Mucosa of stomach (tissue), 1 donor: ENCODE data around the gene ZBTB26.

Source experiments
- H3K27me3 ChIP-seq: one replicate; pipeline ENCODE4 v1.7.0; 2013; ENCODE audit warnings: mild to moderate bottlenecking, low read length; ENCODE audit not compliant: control insufficient read depth, insufficient read depth
- H3K36me3 ChIP-seq: one replicate; pipeline ENCODE4 v1.7.0; 2013; ENCODE audit warnings: low read length; ENCODE audit not compliant: control insufficient read depth, insufficient read depth
- H3K4me1 ChIP-seq: one replicate; pipeline ENCODE4 v1.7.0; 2013; ENCODE audit warnings: mild to moderate bottlenecking, low read length; ENCODE audit not compliant: control insufficient read depth, insufficient read depth
- H3K4me3 ChIP-seq: one replicate; pipeline ENCODE4 v1.7.0; 2013; ENCODE audit warnings: low read length
- H3K9ac ChIP-seq: one replicate; pipeline ENCODE4 v1.7.0; 2013; ENCODE audit warnings: mild to moderate bottlenecking, low read length, moderate library complexity
- H3K9me3 ChIP-seq: one replicate; pipeline ENCODE4 v1.7.0; 2013; ENCODE audit warnings: mild to moderate bottlenecking, low read length, moderate library complexity; ENCODE audit not compliant: control insufficient read depth
- donor health status: Pancreatic carcinoma.

ZBTB26 gene

GRCh38 chr9:122931226-122932121, at the start of gene ZBTB26:
TSS of gene ZBTB26 (minus strand) at chr9:122931512. CDS start at chr9:122919934, 11,578 bp downstream.
- Histone ChIP-seq H3K27me3 (no peaks in the 10 kb centered on the region), H3K9ac (peak within 1 kb of the TSS; percentile 98), H3K36me3 (no peaks in the 10 kb centered on the region), H3K4me3 (peak within 1 kb of the TSS; percentile 81), H3K4me1 (peaks cover 15% of the 10 kb centered on the region), H3K9me3 (no peaks in the 10 kb centered on the region)

GRCh38 chr9:122978601-122979000, 47.3 kb upstream of the ZBTB26 start:
- H3K27me3 ChIP-seq = no peaks in the 10 kb centered on the region

GRCh38 chr9:122975196-122975595, 43.9 kb upstream of the ZBTB26 start:
- H3K36me3 ChIP-seq = no peaks in the 10 kb centered on the region

More at GRCh38 chr9:122978601-122979000, 47.3 kb upstream of the ZBTB26 start:
- Histone ChIP-seq H3K9me3 (no peaks in the 10 kb centered on the region), H3K4me1 (no peaks in the 10 kb centered on the region), H3K9ac (no peak overlapping the region), H3K36me3 (no peaks in the 10 kb centered on the region), H3K4me3 (no peak overlapping the region)

GRCh38 chr9:122961139-122961538, 29.8 kb upstream of the ZBTB26 start:
- Histone ChIP-seq H3K9me3 (no peaks in the 10 kb centered on the region), H3K4me1 (no peaks in the 10 kb centered on the region), H3K9ac (no peak overlapping the region), H3K4me3 (no peak overlapping the region), H3K27me3 (no peaks in the 10 kb centered on the region), H3K36me3 (no peaks in the 10 kb centered on the region)

More at GRCh38 chr9:122975196-122975595, 43.9 kb upstream of the ZBTB26 start:
- no peaks in the 10 kb centered on the region for H3K27me3 ChIP-seq
- H3K4me1 ChIP-seq = no peaks in the 10 kb centered on the region
- H3K4me3 ChIP-seq = no peak overlapping the region
- no peaks in the 10 kb centered on the region for H3K9me3 ChIP-seq
- no peak overlapping the region for H3K9ac ChIP-seq

- Histone ChIP-seq H3K4me3 (no peak overlapping the region), H3K9me3 (no peaks in the 10 kb centered on the region), H3K9ac (no peak overlapping the region), H3K36me3 (no peaks in the 10 kb centered on the region), H3K27me3 (no peaks in the 10 kb centered on the region), H3K4me1 (peaks cover 8% of the 10 kb centered on the region)
These were observed 24.6 kb upstream of the ZBTB26 start for GRCh38 chr9:122955961-122956360.

- Histone ChIP-seq H3K27me3 (no peaks in the 10 kb centered on the region), H3K4me3 (no peak overlapping the region), H3K36me3 (no peaks in the 10 kb centered on the region), H3K4me1 (peaks cover 8% of the 10 kb centered on the region), H3K9ac (no peak overlapping the region), H3K9me3 (no peaks in the 10 kb centered on the region)
These were observed 23.0 kb upstream of the ZBTB26 start for GRCh38 chr9:122954253-122954691.

- no peaks in the 10 kb centered on the region for H3K9me3 ChIP-seq
- H3K27me3 ChIP-seq = no peaks in the 10 kb centered on the region
- no peaks in the 10 kb centered on the region for H3K36me3 ChIP-seq
- H3K9ac ChIP-seq = no peak overlapping the region
- H3K4me3 ChIP-seq = no peak overlapping the region
- H3K4me1 ChIP-seq = peaks cover 19% of the 10 kb centered on the region
These were observed 19.7 kb upstream of the ZBTB26 start for GRCh38 chr9:122951056-122951455.

GRCh38 chr9:122950263-122950662, 19.0 kb upstream of the ZBTB26 start:
- no peaks in the 10 kb centered on the region for H3K27me3 ChIP-seq
- peaks cover 26% of the 10 kb centered on the region for H3K4me1 ChIP-seq
- H3K36me3 ChIP-seq = no peaks in the 10 kb centered on the region
- H3K4me3 ChIP-seq = no peak overlapping the region
- no peak overlapping the region for H3K9ac ChIP-seq
- H3K9me3 ChIP-seq = no peaks in the 10 kb centered on the region

GRCh38 chr9:122949696-122950095, 18.4 kb upstream of the ZBTB26 start:
- H3K4me1 ChIP-seq = peaks cover 30% of the 10 kb centered on the region
- no peaks in the 10 kb centered on the region for H3K9me3 ChIP-seq

GRCh38 chr9:122948313-122948712, 17.0 kb upstream of the ZBTB26 start:
- H3K9ac ChIP-seq = no peak overlapping the region
- peaks cover 22% of the 10 kb centered on the region for H3K4me1 ChIP-seq
- no peaks in the 10 kb centered on the region for H3K9me3 ChIP-seq
- H3K27me3 ChIP-seq = no peaks in the 10 kb centered on the region
- no peaks in the 10 kb centered on the region for H3K36me3 ChIP-seq
- H3K4me3 ChIP-seq = no peak overlapping the region

More at GRCh38 chr9:122949696-122950095, 18.4 kb upstream of the ZBTB26 start:
- Histone ChIP-seq H3K9ac (no peak overlapping the region), H3K36me3 (no peaks in the 10 kb centered on the region), H3K4me3 (no peak overlapping the region), H3K27me3 (no peaks in the 10 kb centered on the region)

GRCh38 chr9:122946461-122947005, 15.2 kb upstream of the ZBTB26 start:
- Histone ChIP-seq H3K9ac (no peak overlapping the region), H3K9me3 (no peaks in the 10 kb centered on the region), H3K36me3 (no peaks in the 10 kb centered on the region), H3K4me3 (no peak overlapping the region), H3K27me3 (no peaks in the 10 kb centered on the region), H3K4me1 (peaks cover 29% of the 10 kb centered on the region)
